ENCODE measurements around the gene SLC12A7.

Gene SLC12A7

GRCh38 chr5:1135696-1136525 is 24.0 kb upstream of the SLC12A7 start:
- Histone ChIP-seq H3K27me3 (peaks cover 46% of the 10 kb centered on the region), H3K27ac (no peak overlapping the region), H3K36me3 (no peaks in the 10 kb centered on the region), H3K9me3 (no peaks in the 10 kb centered on the region), H3K4me1 (ENCODE audit: control insufficient read depth in 1 of 2, insufficient read depth in 1 of 2, low read depth in 1 of 2, low read length in 1 of 2) (no peaks in the 10 kb centered on the region), H3K4me3 (ENCODE audit: low read depth in 1 of 2, low read length in 1 of 2) (no peak overlapping the region)
- no peak for TF ChIP-seq CTCF (IDR thresholded peaks at IDR 0.05)

- Histone ChIP-seq H3K36me3 (no peaks in the 10 kb centered on the region), H3K4me1 (ENCODE audit: control insufficient read depth in 1 of 2, insufficient read depth in 1 of 2, low read depth in 1 of 2, low read length in 1 of 2) (no peaks in the 10 kb centered on the region), H3K27me3 (peaks cover 38% of the 10 kb centered on the region), H3K27ac (no peak overlapping the region), H3K4me3 (ENCODE audit: low read depth in 1 of 2, low read length in 1 of 2) (no peak overlapping the region), H3K9me3 (no peaks in the 10 kb centered on the region)
- TF ChIP-seq CTCF (IDR thresholded peaks at IDR 0.05): no peak
Measured at GRCh38 chr5:1134478-1134877, 22.6 kb upstream of the SLC12A7 start.

GRCh38 chr5:1133510-1134201 is 21.8 kb upstream of the SLC12A7 start:
- no peaks in the 10 kb centered on the region for H3K36me3 ChIP-seq
- no peaks in the 10 kb centered on the region for H3K9me3 ChIP-seq
- no peak for TF ChIP-seq CTCF (IDR thresholded peaks at IDR 0.05)
- no peaks in the 10 kb centered on the region for H3K4me1 ChIP-seq (ENCODE audit: control insufficient read depth in 1 of 2, insufficient read depth in 1 of 2, low read depth in 1 of 2, low read length in 1 of 2)
- H3K4me3 ChIP-seq (ENCODE audit: low read depth in 1 of 2, low read length in 1 of 2): no peak overlapping the region
- H3K27me3 ChIP-seq: peaks cover 30% of the 10 kb centered on the region
- H3K27ac ChIP-seq: no peak overlapping the region

- Histone ChIP-seq H3K4me3 (ENCODE audit: low read depth in 1 of 2, low read length in 1 of 2) (no peak overlapping the region), H3K36me3 (no peaks in the 10 kb centered on the region), H3K4me1 (ENCODE audit: control insufficient read depth in 1 of 2, insufficient read depth in 1 of 2, low read depth in 1 of 2, low read length in 1 of 2) (no peaks in the 10 kb centered on the region), H3K27me3 (peaks cover 28% of the 10 kb centered on the region), H3K27ac (no peak overlapping the region), H3K9me3 (no peaks in the 10 kb centered on the region)
- TF ChIP-seq CTCF (IDR thresholded peaks at IDR 0.05): no peak
Measured at GRCh38 chr5:1133108-1133507, 21.2 kb upstream of the SLC12A7 start.

- no peak overlapping the region for H3K4me3 ChIP-seq (ENCODE audit: low read depth in 1 of 2, low read length in 1 of 2)
- H3K9me3 ChIP-seq: no peaks in the 10 kb centered on the region
- peaks cover 28% of the 10 kb centered on the region for H3K27me3 ChIP-seq
- no peak for TF ChIP-seq CTCF (IDR thresholded peaks at IDR 0.05)
- no peak overlapping the region for H3K27ac ChIP-seq
- no peaks in the 10 kb centered on the region for H3K4me1 ChIP-seq (ENCODE audit: control insufficient read depth in 1 of 2, insufficient read depth in 1 of 2, low read depth in 1 of 2, low read length in 1 of 2)
- H3K36me3 ChIP-seq: no peaks in the 10 kb centered on the region
Measured at GRCh38 chr5:1132570-1132969, 20.7 kb upstream of the SLC12A7 start.
